Chondrocyte (in vitro differentiated cells): ENCODE measurements around the gene SNED1. TPM values are rescaled to one million over a fixed set of nuclear protein-coding genes. Genes with fewer than 3 reads are reported as not detected.

Experiments used
- DNase-seq: peaks from one replicate; pipeline ENCODE4 v3.0.0; 2021; ENCODE audit warnings: mixed read lengths, low spot score
- H3K27ac Mint-ChIP-seq: one replicate; pipeline ENCODE4 v1.8.0; 2021; ENCODE audit warnings: mild to moderate bottlenecking, moderate library complexity, mixed read lengths; ENCODE audit not compliant: unreplicated experiment
- H3K27me3 Mint-ChIP-seq: 2 replicates; pipeline ENCODE4 v1.8.0; 2021; ENCODE audit warnings: low read depth, mixed read lengths
- H3K36me3 Mint-ChIP-seq: 2 replicates; pipeline ENCODE4 v1.8.0; 2021; ENCODE audit warnings: low read depth, mixed read lengths
- H3K4me1 Mint-ChIP-seq: 2 replicates; pipeline ENCODE4 v1.8.0; 2021; ENCODE audit warnings: low read depth, mild to moderate bottlenecking, mixed read lengths
- H3K4me3 Mint-ChIP-seq: one replicate; pipeline ENCODE4 v1.8.0; 2021; ENCODE audit warnings: mild to moderate bottlenecking, moderate library complexity, mixed read lengths; ENCODE audit not compliant: unreplicated experiment
- H3K9me3 Mint-ChIP-seq: 2 replicates; pipeline ENCODE4 v1.8.0; 2021; ENCODE audit warnings: low read depth, mixed read lengths
- total RNA-seq: library from RNA; stranded (reverse); gene quantifications from 3 replicates; pipeline ENCODE4 v1.2.1, GENCODE V29; 2021
- TF ChIP-seq, protein P1 (sequence below): fragments of 200-600 bp; sonication (generic); IDR thresholded peaks from 2 replicates; pipeline ENCODE4 v1.5.0; 2021; ENCODE audit warnings: antibody characterized with exemption, mild to moderate bottlenecking, moderate library complexity

The SNED1 gene
- total RNA-seq, 1 donor from 2014 or later: 1.9 TPM

DNA sequence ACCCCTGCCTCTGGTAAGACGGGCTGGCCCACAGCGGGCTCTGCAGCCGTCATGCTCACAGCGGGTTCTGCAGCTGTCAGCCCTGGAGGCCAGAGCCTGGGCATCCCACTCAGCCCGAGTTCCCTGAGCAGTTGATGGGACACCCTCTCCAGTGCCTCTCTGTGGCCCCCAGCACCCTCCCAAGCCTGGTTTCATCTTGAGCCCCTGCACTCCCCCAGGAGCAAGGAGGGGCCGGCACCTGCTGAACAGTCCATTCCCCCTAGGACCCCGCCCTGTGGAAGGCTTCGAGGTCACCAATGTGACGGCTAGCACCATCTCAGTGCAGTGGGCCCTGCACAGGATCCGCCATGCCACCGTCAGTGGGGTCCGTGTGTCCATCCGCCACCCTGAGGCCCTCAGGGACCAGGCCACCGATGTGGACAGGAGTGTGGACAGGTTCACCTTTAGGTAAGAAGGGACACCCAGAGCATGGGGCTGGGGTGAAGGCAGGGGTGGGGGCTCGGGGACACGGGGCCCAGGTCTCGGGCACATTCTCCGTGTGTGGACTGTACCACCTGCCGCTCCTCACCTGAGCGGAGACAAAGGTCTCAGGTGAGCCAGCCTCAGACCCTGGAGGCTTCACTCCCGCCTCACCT lies 69.2 kb downstream of the SNED1 start:
- DNase-seq: no peak
- H3K27me3 Mint-ChIP-seq: peaks cover 36% of the 10 kb centered on the region
- H3K9me3 Mint-ChIP-seq: no peaks in the 10 kb centered on the region
- no peak overlapping the region for H3K4me3 Mint-ChIP-seq
- H3K27ac Mint-ChIP-seq: no peak overlapping the region
- H3K4me1 Mint-ChIP-seq: no peaks in the 10 kb centered on the region
- H3K36me3 Mint-ChIP-seq: no peaks in the 10 kb centered on the region
- TF ChIP-seq, protein P1, sequence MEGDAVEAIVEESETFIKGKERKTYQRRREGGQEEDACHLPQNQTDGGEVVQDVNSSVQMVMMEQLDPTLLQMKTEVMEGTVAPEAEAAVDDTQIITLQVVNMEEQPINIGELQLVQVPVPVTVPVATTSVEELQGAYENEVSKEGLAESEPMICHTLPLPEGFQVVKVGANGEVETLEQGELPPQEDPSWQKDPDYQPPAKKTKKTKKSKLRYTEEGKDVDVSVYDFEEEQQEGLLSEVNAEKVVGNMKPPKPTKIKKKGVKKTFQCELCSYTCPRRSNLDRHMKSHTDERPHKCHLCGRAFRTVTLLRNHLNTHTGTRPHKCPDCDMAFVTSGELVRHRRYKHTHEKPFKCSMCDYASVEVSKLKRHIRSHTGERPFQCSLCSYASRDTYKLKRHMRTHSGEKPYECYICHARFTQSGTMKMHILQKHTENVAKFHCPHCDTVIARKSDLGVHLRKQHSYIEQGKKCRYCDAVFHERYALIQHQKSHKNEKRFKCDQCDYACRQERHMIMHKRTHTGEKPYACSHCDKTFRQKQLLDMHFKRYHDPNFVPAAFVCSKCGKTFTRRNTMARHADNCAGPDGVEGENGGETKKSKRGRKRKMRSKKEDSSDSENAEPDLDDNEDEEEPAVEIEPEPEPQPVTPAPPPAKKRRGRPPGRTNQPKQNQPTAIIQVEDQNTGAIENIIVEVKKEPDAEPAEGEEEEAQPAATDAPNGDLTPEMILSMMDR: no peak

GRCh38 chr2:241068136-241068941 lies 69.9 kb downstream of the SNED1 start:
- Mint-ChIP-seq H3K4me3 (no peak overlapping the region), H3K36me3 (no peaks in the 10 kb centered on the region), H3K4me1 (no peaks in the 10 kb centered on the region), H3K27ac (no peak overlapping the region), H3K9me3 (no peaks in the 10 kb centered on the region), H3K27me3 (peaks cover 36% of the 10 kb centered on the region)
- TF ChIP-seq, protein P1: no peak
- DNase-seq: no peak

GRCh38 chr2:241068942-241069810 lies 70.8 kb downstream of the SNED1 start:
- TF ChIP-seq, protein P1: no peak
- Mint-ChIP-seq H3K27ac (no peak overlapping the region), H3K9me3 (no peaks in the 10 kb centered on the region), H3K27me3 (peaks cover 37% of the 10 kb centered on the region), H3K36me3 (no peaks in the 10 kb centered on the region), H3K4me3 (no peak overlapping the region), H3K4me1 (no peaks in the 10 kb centered on the region)
- DNase-seq: no peak

DNA sequence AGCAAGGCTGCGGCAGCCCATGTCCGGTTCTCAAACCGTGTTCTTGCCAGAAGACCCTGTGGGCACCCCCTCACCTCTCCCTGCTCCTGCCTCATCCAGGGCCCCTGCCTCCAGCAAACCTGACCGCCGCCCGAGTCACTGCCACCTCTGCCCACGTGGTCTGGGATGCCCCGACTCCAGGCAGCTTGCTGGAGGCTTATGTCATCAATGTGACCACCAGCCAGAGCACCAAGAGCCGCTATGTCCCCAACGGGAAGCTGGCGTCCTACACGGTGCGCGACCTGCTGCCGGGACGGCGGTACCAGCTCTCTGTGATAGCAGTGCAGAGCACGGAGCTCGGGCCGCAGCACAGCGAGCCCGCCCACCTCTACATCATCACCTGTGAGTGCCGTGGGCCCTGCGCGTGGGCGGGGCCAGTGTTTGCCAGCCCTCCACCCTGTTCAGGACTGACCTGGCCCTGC lies 71.4 kb downstream of the SNED1 start:
- no peaks in the 10 kb centered on the region for H3K36me3 Mint-ChIP-seq

More for the DNA sequence above, 71.4 kb downstream of the SNED1 start:
- H3K9me3 Mint-ChIP-seq: no peaks in the 10 kb centered on the region
- no peak overlapping the region for H3K4me3 Mint-ChIP-seq
- H3K4me1 Mint-ChIP-seq: no peaks in the 10 kb centered on the region
- peaks cover 35% of the 10 kb centered on the region for H3K27me3 Mint-ChIP-seq
- H3K27ac Mint-ChIP-seq: no peak overlapping the region
- DNase-seq: peak; percentile 94
- TF ChIP-seq, protein P1: no peak
